ENCODE data around the gene RTL5. TPM values are rescaled to one million over a fixed set of nuclear protein-coding genes. Genes with fewer than 3 reads are reported as not detected.

RTL5 gene
- total and polyA plus RNA-seq, 7 donors, result 0.46 to 7.5 (median 2.7) TPM

GRCh38 chrX:72122621-72123337 lies 8.9 kb downstream of the RTL5 start:
- Histone ChIP-seq H3K36me3 (no peaks in the 10 kb centered on the region), H3K9me3 (no peaks in the 10 kb centered on the region), H3K27me3 (no peaks in the 10 kb centered on the region), H3K4me3 (no peak overlapping the region), H3K27ac (peak overlapping the region; percentile 60 to 79 (median 76)), H3K4me1 (peaks cover 0 to 61% (median 44%) of the 10 kb centered on the region in 4 donors)
- intact Hi-C loops (cut with DNase I), result loop anchor here (5.0 kb wide), 1 partner anchor 55 kb away; no protein-coding TSS in a partner anchor
- TF ChIP-seq EP300 (IDR thresholded peaks at IDR 0.05) (no peak), POLR2AphosphoS5 (IDR thresholded peaks at IDR 0.05) (no peak), CTCF (IDR thresholded peaks at IDR 0.05) (no peak), POLR2A (IDR thresholded peaks at IDR 0.05) (no peak)
- 78 to 79% methylated on average over 6 of the region's 6 CpGs for WGBS, 2 donors
- DNase-seq, result peak; percentile 61

- TF ChIP-seq CTCF (IDR thresholded peaks at IDR 0.05) (no peak), POLR2AphosphoS5 (IDR thresholded peaks at IDR 0.05) (peak in 3 of 4 donors; percentile 34 to 55 (median 43)), POLR2A (IDR thresholded peaks at IDR 0.05) (no peak)
- Histone ChIP-seq H3K36me3 (no peaks in the 10 kb centered on the region), H3K9me3 (no peaks in the 10 kb centered on the region), H3K4me3 (no peak overlapping the region), H3K27ac (peak overlapping the region; percentile 67 to 78 (median 76)), H3K4me1 (peaks cover 0 to 55% (median 40%) of the 10 kb centered on the region in 4 donors), H3K27me3 (no peaks in the 10 kb centered on the region)
- WGBS, 2 donors, result 13 to 45% methylated on average over 3 of the region's 3 CpGs
- DNase-seq, result peak; percentile 87
- intact Hi-C loops (cut with DNase I), result loop anchor here (5.0 kb wide), 1 partner anchor 54 kb away; no protein-coding TSS in a partner anchor
Measured at GRCh38 chrX:72121383-72121782, 10.3 kb downstream of the RTL5 start.

GRCh38 chrX:72120837-72121236 lies 10.9 kb downstream of the RTL5 start:
- TF ChIP-seq POLR2AphosphoS5 (IDR thresholded peaks at IDR 0.05), result no peak
- TF ChIP-seq EP300 (IDR thresholded peaks at IDR 0.05), result no peak
- no peak for TF ChIP-seq CTCF (IDR thresholded peaks at IDR 0.05)
- no peak for TF ChIP-seq POLR2A (IDR thresholded peaks at IDR 0.05)
- 77 to 82% methylated on average over 6 of the region's 6 CpGs for WGBS, 2 donors
- no peaks in the 10 kb centered on the region for H3K9me3 ChIP-seq
- peaks cover 0 to 49% (median 35%) of the 10 kb centered on the region in 4 donors for H3K4me1 ChIP-seq
- H3K36me3 ChIP-seq, result no peaks in the 10 kb centered on the region
- H3K27ac ChIP-seq, result peak overlapping the region; percentile 67 to 78 (median 76)
- intact Hi-C loops (cut with DNase I), result loop anchor here (5.0 kb wide), 1 partner anchor 54 kb away; no protein-coding TSS in a partner anchor
- no peak overlapping the region for H3K4me3 ChIP-seq
- H3K27me3 ChIP-seq, result no peaks in the 10 kb centered on the region
- DNase-seq, result peak; percentile 61

- no peak for TF ChIP-seq POLR2AphosphoS5 (IDR thresholded peaks at IDR 0.05)
- TF ChIP-seq CTCF (IDR thresholded peaks at IDR 0.05), result no peak
- no peak for TF ChIP-seq POLR2A (IDR thresholded peaks at IDR 0.05)
- TF ChIP-seq EP300 (IDR thresholded peaks at IDR 0.05), result no peak
- no peak for DNase-seq
- WGBS, 2 donors, result 86 to 96% methylated on average over 2 of the region's 2 CpGs
- H3K27ac ChIP-seq, result no peak overlapping the region
- intact Hi-C loops (cut with DNase I), result no loop called here
- H3K4me3 ChIP-seq, result no peak overlapping the region
- H3K36me3 ChIP-seq, result no peaks in the 10 kb centered on the region
- H3K4me1 ChIP-seq, result peaks cover 0 to 40% (median 29%) of the 10 kb centered on the region in 4 donors
- no peaks in the 10 kb centered on the region for H3K27me3 ChIP-seq
- H3K9me3 ChIP-seq, result no peaks in the 10 kb centered on the region
Measured at GRCh38 chrX:72117636-72118210, 14.0 kb downstream of the RTL5 start.

All from sigmoid colon (tissue), 7 donors.